Stimulated activated CD4-positive, alpha-beta T cell treated with anti-CD3 and anti-CD28 coated beads, Interleukin-12 subunit alpha, Interleukin-12 subunit beta, amount 100 ng/mL, for 48 hours (primary cell): Measurements from ENCODE around the gene BRS3.

ENCODE experiments used
- DNase-seq, 3 donors: peaks; one replicate each; pipeline ENCODE4 v3.0.0-alpha.2; 2020; ENCODE audit warnings: low read depth in 2 of 3, low spot score in 1 of 3

BRS3 gene

DNA sequence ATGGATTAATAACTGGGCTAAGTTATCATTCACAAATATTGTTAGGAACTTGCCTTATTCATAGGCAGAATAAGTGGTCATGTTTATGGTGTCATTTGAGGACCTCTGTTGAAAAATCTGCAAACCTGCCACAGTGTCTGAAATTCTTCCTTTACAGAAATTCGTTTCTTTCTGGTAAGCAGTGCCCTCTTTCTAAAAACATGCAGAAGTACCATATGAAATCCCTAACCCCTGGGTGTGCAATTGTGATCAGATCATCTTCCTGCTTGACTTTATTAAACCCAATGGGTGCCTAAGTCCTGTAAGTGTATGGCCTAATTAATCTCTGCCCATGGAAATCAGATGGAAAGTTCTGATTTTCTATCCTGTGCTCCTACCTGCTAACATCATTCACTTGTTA, 5.3 kb downstream of the BRS3 start:
- no peak for DNase-seq

- no peak for DNase-seq
Observed at GRCh38 chrX:136495043-136495442, 7.3 kb downstream of the BRS3 start.

DNA sequence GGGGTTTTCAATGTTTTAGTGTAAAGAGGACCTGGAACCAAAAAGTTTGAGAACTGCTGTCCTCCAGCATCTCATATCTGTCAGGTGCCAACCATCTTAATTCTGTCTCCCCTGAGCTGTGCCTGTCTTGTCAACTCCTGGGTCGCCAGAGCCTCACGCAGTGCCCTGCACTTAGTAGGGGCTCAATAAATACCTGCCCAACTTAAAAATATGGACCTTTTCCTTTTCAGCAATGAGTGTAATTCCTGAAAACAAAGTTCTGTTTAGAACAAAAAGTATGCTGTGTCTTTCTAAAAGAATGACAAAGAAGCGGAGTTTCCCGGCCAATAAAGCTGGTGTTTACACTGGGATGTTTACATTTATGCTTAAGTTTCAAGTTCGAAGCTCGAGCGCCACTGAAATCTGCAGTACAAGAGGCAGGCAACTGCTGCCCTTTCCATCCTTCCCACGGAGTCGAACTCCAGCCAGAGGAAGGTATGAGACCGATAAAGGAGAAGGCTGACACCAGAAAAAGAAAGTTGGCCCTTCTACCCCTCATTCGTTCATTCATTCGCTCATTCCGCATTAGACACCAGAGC, 8.5 kb downstream of the BRS3 start:
- DNase-seq: no peak

- DNase-seq: peak; percentile 66 to 80 (median 77)
Observed at GRCh38 chrX:136496764-136497555, 9.2 kb downstream of the BRS3 start.

GRCh38 chrX:136497556-136498052, 9.9 kb downstream of the BRS3 start, which contains the start of gene HTATSF1:
TSS of gene HTATSF1 (plus strand) at chrX:136497592. CDS start at chrX:136497685, 93 bp downstream.
- no peak for DNase-seq

DNA sequence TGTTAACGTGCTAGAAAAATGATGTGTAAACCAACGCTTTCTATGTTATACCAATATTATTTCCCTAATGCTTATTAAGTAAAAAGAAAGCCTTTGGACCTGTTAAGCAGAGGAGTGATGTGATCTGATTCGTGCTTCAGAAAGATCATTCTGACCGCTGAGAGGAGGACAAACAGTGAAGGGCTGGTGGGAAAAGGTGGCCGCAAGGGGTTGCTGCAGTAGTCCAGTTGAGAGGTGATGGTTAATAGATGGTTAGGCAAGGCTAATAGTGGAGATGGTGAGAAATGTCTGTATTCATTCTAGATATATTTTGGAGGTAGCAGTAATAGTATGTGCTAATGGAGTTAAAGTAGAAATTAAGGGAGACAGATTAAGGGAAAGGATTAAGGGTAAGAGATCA, 31.3 kb downstream of the BRS3 start:
- DNase-seq: no peak

DNA sequence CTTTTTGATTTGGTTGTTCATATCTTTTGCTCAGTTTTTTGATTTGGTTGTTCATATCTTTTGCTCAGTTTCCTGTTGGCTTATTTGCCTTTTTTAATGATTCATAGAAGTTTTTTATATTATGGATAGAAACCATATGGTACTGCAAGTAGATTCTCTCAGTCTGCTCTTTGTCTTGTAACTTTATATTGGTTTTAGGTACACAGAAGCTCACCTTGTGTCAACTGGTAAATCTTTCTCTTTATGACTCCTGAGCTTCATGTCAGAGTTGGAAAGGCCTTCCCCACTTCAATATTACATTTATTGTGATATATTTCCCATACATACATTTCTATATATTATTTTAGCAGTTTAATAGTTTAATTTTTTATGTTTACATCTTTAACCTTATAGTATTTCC, 36.0 kb downstream of the BRS3 start:
- no peak for DNase-seq

DNA sequence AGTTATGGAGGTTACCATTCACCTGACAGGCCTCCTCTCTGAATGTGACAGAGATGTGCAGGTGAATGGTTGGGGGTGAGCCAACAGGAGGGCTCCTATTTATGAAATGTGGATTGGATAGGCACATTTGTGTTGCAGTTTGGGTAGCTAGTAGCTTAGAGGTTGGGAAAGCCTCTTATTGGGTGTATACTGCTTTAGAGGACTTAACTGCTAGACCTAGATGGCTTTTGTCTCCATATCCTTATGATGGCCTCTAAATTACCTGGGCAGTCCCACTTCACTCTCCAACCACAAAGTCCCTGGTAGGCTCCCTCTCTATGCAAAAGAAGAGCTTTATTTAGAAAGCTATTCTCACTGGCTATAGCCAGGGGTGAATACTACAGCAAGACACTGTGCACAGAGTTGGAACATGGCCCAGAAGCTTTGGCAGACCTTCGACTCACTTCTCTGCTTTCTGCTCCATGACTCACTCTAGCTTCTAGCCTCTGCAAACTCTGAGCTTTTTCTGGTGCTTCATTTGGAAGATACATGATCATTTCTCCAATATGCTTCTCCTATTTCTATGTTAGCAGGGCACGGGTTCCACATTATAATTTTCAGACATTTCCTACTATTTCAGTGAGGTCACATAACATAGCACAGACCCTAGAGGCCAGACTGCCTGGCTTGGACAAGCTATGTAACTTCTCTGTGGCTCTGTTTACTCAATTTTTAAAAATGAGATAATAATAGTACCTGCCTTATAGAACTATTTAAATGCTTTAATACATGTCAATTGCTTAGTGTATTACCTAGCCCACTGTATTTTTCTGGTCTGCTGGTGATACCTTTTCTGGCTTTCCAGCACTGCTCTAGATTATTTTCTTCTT, 38.2 kb downstream of the BRS3 start:
- no peak for DNase-seq

DNA sequence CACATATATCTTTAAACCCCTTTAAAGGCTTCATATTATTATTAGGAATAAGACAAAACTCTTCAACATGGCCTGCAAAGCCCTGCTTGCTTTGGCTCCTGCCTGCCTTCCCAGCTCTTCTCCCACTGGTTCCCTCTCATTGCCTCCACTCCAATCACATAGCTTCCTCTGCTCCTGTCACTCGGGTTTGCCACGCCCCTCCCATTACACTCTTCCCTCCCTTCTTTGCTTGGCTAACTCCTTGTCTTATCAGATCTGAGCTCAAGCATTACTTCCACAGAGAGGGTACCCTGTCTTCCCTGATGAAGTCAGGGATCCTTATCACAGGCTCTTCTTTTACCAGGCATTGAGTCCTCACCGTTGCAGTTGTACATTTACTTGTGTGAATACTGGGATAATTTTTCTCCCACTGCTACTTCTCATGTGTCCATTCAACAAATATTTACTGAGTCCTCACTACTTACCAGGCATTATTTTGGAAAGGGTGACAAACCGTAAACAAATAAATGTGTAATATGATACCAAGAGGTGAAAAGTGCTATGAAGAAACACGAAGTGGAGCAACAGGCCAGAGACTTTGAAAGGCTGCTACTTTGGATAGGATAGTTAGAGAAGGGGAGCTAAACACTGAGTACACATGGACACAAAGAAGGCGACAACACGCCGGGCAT, 41.0 kb downstream of the BRS3 start:
- DNase-seq: no peak

GRCh38 chrX:136529795-136530194, 42.0 kb downstream of the BRS3 start:
- no peak for DNase-seq

DNA sequence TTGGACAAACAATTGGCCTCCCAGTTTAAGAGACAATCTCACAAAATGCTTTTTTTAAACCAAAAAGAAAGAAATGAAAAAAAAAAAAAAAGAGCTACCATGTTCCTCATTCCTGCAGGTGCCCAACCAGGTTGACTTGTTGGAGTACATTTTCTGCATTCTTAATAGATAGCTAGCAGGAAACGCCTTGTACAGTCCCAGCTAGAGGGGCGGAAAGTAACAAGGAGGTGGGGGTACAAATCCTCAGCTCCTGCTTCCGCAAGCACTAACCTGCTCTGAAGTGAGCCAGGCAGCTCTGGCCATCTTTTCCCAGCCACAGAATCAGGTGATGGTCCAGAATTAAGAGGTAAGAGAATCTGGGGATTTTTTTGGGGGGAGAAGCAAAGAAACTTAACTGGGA, 44.2 kb downstream of the BRS3 start, which contains the start of gene VGLL1:
TSS of gene VGLL1 (plus strand) at position 265 of the 400 bp plus-strand sequence. CDS start 3,806 bp downstream, outside the sequence.
- DNase-seq: no peak

DNA sequence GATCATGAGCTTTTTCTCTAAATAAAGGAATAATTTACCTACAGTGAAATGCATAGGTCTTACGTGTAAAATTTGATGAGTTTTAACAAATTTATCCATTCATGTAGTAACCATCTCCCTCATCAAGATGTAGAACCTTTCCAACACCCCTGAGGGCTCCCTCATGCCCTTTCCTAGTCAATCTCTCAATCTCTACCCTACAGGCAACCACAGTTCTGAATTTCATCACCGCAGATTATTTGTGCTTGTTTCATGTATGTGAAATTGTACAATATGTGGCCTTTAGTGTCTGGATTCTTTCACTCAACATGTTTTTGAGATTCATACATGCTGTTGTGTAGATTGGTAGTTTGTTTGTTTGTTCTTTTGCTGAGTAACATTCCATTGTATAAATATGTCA, 46.4 kb downstream of the BRS3 start:
- no peak for DNase-seq

DNA sequence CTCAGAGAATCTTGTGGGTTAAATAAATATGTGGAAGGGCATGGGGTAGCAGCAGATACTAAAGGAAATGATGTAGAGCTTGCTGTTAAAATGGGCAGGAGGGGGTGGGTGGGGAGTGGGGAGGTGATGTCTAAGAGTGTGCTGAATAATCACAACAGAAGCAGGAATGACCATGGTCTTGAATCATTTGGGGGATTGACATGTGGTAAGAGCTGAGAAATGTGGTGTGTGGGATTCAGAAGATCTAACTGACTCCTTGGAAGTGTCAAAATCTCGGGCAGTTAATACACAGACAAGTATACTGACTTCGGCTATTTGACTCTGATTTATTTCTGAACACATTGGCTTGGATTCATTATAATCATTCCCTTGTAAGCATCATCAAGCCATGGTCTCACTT, 51.1 kb downstream of the BRS3 start:
- DNase-seq: no peak

DNA sequence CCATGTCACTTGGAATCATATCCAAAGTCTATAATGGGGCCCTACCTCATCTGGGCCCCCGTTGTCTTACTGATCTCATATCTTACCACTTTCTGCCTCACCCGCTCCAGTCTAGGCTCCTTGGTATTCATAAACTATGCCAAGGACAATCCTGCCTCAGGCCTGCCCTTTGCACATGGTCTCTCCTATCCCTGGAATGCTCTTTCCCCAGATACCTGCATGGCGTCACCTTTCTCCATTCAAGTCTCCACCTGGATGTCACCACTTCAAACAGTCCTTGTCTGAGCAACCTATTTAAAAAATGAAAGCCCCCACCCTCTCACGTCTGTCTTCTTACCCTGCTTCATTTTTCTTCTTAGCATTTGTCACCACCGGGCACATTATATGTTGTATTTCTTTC, 52.5 kb downstream of the BRS3 start:
- no peak for DNase-seq

DNA sequence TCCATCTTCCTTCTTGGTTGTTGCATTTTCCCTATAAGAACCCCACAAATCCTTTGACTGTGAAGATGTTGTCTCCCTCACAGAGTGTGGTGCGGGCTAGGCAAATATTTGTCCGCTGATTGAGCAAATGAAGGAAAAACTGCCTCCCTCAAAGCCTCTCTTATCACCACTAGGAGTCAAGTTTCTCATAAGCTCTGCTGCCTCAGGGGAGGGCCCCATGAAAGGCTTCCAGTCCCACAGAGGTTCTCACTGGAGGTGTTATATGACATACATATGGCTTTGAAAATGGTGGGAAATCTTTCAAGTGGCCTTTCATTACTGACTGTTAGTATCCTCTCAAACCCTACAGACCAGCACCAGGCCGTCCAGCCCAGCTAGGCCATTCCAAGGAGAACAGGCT, 53.5 kb downstream of the BRS3 start:
- DNase-seq: no peak

DNA sequence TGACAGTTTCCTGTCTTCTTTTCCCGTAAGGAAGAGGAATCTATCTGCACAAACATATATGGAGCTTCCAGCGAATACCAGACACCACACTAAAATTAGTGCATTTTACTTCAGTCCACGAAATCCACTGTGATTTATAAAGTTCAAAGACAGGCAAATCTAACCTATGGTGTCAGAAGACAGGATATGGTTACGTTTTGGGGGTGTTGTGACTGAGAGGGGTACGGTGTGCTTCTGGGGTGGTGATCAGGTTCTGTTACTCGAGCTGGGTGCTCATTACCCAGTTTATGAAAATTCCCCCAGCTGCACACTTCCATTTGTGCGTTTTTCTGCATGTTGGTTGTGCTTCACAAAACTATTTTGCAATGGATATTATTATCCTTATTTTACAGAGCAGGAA, 54.5 kb downstream of the BRS3 start:
- DNase-seq: no peak
